GM12878 (cell line): ENCODE data around the gene CEP120. TPM values are rescaled to one million over a fixed set of nuclear protein-coding genes. Genes with fewer than 3 reads are reported as not detected.

Experiments used
- EED ChIP-seq: sonication (generic); IDR thresholded peaks from 2 replicates; pipeline ENCODE4 v1.6.1; 2016; ENCODE audit warnings: antibody characterized with exemption, low read depth
- EGR1 ChIP-seq, 2 experiments: IDR thresholded peaks; 1 replicate in 1 of 2; 2 replicates in 1 of 2; pipeline ENCODE4 v1.6.1; 2011 to 2012; ENCODE audit warnings: low read depth in 2 of 2, low read length in 2 of 2, borderline replicate concordance in 1 of 2, mild to moderate bottlenecking in 1 of 2, moderate library complexity in 1 of 2
- EZH2 ChIP-seq: IDR thresholded peaks from 2 replicates; pipeline ENCODE4 v1.6.1; 2012; ENCODE audit warnings: low read depth, mild to moderate bottlenecking, control low read depth, inconsistent platforms, low read length, borderline replicate concordance; ENCODE audit not compliant: control insufficient read depth
- FOXK2 ChIP-seq: fragments of 450-650 bp; IDR thresholded peaks from 2 replicates; pipeline ENCODE4 v1.6.1; 2017; ENCODE audit warnings: mild to moderate bottlenecking, moderate library complexity
- IKZF1 ChIP-seq: fragments of 450-650 bp; conservative IDR thresholded peaks from 2 replicates; pipeline ENCODE4 v1.6.1; 2017; ENCODE audit warnings: antibody characterized with exemption, mild to moderate bottlenecking
- KDM1A ChIP-seq: fragments of 200-600 bp; sonication (generic); IDR thresholded peaks from 2 replicates; pipeline ENCODE4 v1.6.1; 2016; ENCODE audit warnings: borderline replicate concordance
- MEF2B ChIP-seq: fragments of 450-650 bp; IDR thresholded peaks from 2 replicates; pipeline ENCODE4 v1.6.1; 2018; ENCODE audit warnings: mild to moderate bottlenecking, moderate library complexity; ENCODE audit not compliant: partially characterized antibody, poor library complexity, severe bottlenecking
- ZZZ3 ChIP-seq: IDR thresholded peaks from 2 replicates; pipeline ENCODE4 v1.6.1; 2011; ENCODE audit warnings: low read depth; ENCODE audit not compliant: control insufficient read depth, insufficient read length
- polyA plus RNA-seq, 11 experiments: library from polyadenylated mRNA; depleted of rRNA in 4 of 11; unstranded in 6 of 11; stranded (reverse) in 5 of 11; fragments of >200 nt; fragmentation: Nextera tagmentation in 4 of 11; fragmentation: Illumina TruSeq in 1 of 11; extraction: Ambion mirVana in 4 of 11; extraction: Trizol in 1 of 11; gene quantifications; 1 replicate in 1 of 11; 2 replicates in 10 of 11; pipeline versions ENCODE4 v1.2.1 to v1.2.3, GENCODE V29; 2011 to 2016; ENCODE audit warnings: inconsistent platforms in 2 of 11, missing spikeins in 2 of 11, low read depth in 1 of 11
- total RNA-seq, 4 experiments: library from RNA; depleted of rRNA in 3 of 4; stranded (reverse); fragments of >200 nt in 3 of 4; fragmentation: Illumina TruSeq in 1 of 4; extraction: Trizol in 1 of 4; gene quantifications; 2 replicates each; pipeline versions ENCODE4 v1.2.1 to v1.2.3, GENCODE V29; 2013 to 2021
- TF ChIP-seq, protein P1 (sequence below): fragments of 450-650 bp; conservative IDR thresholded peaks from 2 replicates; pipeline ENCODE4 v1.6.1; 2017; ENCODE audit warnings: mild to moderate bottlenecking, moderate library complexity
- TF ChIP-seq, protein P2 (sequence below): IDR thresholded peaks from 2 replicates; pipeline ENCODE4 v1.6.1; 2011; ENCODE audit warnings: low read depth, mild to moderate bottlenecking, low read length, moderate library complexity, borderline replicate concordance; ENCODE audit errors: extremely low read depth
- TF ChIP-seq, protein P3 (sequence below): IDR thresholded peaks from 2 replicates; pipeline ENCODE4 v1.6.1; 2012; ENCODE audit warnings: low read depth, low read length, improper control_type of control experiment
- TF ChIP-seq, protein P4 (sequence below): IDR thresholded peaks from 2 replicates; pipeline ENCODE4 v1.6.1; 2012; ENCODE audit warnings: low read length, inconsistent platforms

The CEP120 gene
- total and polyA plus RNA-seq, 10 of the 15 experiments (the other 5 are each of a cell fraction or from before 2014, with no cell fraction given), result 4.1 to 23.0 (median 13.1) TPM

DNA sequence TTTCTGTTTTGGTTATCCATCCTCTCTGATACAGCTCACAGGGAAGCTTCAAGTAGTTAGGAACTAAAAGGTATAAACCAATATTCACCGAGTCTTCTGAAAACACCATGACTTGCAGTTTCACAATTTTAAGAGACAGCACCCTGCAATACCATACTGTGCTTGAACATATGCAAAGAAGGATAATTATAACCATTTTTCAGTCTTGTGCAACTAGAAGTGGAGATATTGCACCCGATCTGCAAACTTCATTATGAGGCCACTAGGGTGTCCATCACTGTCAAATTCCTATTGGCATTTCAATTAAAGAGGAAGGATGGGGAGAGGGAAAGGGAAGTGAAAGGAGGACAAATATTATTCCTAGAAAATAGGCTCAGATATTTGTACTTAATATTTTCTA, 32.4 kb upstream of the CEP120 start (continued):
- TF ChIP-seq, protein P1, sequence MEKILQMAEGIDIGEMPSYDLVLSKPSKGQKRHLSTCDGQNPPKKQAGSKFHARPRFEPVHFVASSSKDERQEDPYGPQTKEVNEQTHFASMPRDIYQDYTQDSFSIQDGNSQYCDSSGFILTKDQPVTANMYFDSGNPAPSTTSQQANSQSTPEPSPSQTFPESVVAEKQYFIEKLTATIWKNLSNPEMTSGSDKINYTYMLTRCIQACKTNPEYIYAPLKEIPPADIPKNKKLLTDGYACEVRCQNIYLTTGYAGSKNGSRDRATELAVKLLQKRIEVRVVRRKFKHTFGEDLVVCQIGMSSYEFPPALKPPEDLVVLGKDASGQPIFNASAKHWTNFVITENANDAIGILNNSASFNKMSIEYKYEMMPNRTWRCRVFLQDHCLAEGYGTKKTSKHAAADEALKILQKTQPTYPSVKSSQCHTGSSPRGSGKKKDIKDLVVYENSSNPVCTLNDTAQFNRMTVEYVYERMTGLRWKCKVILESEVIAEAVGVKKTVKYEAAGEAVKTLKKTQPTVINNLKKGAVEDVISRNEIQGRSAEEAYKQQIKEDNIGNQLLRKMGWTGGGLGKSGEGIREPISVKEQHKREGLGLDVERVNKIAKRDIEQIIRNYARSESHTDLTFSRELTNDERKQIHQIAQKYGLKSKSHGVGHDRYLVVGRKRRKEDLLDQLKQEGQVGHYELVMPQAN, result no peak
- TF ChIP-seq, protein P2, sequence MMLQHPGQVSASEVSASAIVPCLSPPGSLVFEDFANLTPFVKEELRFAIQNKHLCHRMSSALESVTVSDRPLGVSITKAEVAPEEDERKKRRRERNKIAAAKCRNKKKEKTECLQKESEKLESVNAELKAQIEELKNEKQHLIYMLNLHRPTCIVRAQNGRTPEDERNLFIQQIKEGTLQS, result no peak
- TF ChIP-seq MEF2B (no peak), EZH2 (no peak), KDM1A (no peak), EGR1 (IDR thresholded peaks at IDR 0.05; ENCODE audit: borderline replicate concordance in 1 of 2, low read depth in 2 of 2, low read length in 2 of 2) (no peak), FOXK2 (no peak), IKZF1 (0 out of 2 replicates have a peak, but pooled peaks have one; percentile 16), ZZZ3 (no peak), EED (0 out of 2 replicates have a peak, but pooled peaks have one; percentile 20)
- TF ChIP-seq, protein P3, sequence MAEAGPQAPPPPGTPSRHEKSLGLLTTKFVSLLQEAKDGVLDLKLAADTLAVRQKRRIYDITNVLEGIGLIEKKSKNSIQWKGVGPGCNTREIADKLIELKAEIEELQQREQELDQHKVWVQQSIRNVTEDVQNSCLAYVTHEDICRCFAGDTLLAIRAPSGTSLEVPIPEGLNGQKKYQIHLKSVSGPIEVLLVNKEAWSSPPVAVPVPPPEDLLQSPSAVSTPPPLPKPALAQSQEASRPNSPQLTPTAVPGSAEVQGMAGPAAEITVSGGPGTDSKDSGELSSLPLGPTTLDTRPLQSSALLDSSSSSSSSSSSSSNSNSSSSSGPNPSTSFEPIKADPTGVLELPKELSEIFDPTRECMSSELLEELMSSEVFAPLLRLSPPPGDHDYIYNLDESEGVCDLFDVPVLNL, result no peak
- TF ChIP-seq, protein P4, sequence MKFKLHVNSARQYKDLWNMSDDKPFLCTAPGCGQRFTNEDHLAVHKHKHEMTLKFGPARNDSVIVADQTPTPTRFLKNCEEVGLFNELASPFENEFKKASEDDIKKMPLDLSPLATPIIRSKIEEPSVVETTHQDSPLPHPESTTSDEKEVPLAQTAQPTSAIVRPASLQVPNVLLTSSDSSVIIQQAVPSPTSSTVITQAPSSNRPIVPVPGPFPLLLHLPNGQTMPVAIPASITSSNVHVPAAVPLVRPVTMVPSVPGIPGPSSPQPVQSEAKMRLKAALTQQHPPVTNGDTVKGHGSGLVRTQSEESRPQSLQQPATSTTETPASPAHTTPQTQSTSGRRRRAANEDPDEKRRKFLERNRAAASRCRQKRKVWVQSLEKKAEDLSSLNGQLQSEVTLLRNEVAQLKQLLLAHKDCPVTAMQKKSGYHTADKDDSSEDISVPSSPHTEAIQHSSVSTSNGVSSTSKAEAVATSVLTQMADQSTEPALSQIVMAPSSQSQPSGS, result no peak
- TF ChIP-seq, all 136 proteins: peak for 6
